ENCODE results near the gene CACNG3. TPM values are rescaled to one million over a fixed set of nuclear protein-coding genes. Genes with fewer than 3 reads are reported as not detected.

The CACNG3 gene
- total RNA-seq, 1 experiment from 2014 or later, result not detected

- Histone ChIP-seq H4K20me1 (ENCODE audit: insufficient read depth) (no peaks in the 10 kb centered on the region), H3K79me2 (ENCODE audit: low read depth) (no peaks in the 10 kb centered on the region), H3F3A (ENCODE audit: insufficient read depth, low read depth) (no peaks in the 10 kb centered on the region), H3K4me2 (no peak overlapping the region), H3K9me2 (ENCODE audit: insufficient read depth) (no peaks in the 10 kb centered on the region), H3K27me3 (ENCODE audit: insufficient read depth, low read depth) (peaks cover 90% of the 10 kb centered on the region), H2AFZ (no peak overlapping the region), H3K9me3 (ENCODE audit: insufficient read depth, low read depth) (no peaks in the 10 kb centered on the region), H3K4me3 (no peak overlapping the region), H3K27ac (no peak overlapping the region), H3K36me3 (ENCODE audit: low read depth) (no peaks in the 10 kb centered on the region), H3K4me1 (replicated peaks; ENCODE audit: insufficient read depth) (no peaks in the 10 kb centered on the region)
- POLR2A ChIA-PET (ENCODE audit: unreplicated experiment), result interaction anchor here (0.7 kb wide), 1 partner anchor 480 kb away, joined by 3 read pairs; no protein-coding TSS in a partner anchor
- DNase-seq, result no peak
- TF ChIP-seq EZH2 (IDR thresholded peaks at IDR 0.05; ENCODE audit: low read depth) (no peak), CTCF (conservative IDR thresholded peaks at IDR 0.05) (no peak)
- BruUV-seq (replicated peaks), result no TSS peak
- intact Hi-C loops (cut with micrococcal nuclease; ENCODE audit: unreplicated experiment), result no loop called here
- CTCF ChIA-PET, result no interaction called here
Measured at GRCh38 chr16:24364596-24364995, 108.5 kb downstream of the CACNG3 start.

GRCh38 chr16:24367186-24367710, 111.1 kb downstream of the CACNG3 start:
- no TSS peak for BruUV-seq (replicated peaks)
- no peaks in the 10 kb centered on the region for H3K9me2 ChIP-seq (ENCODE audit: insufficient read depth)
- H3F3A ChIP-seq (ENCODE audit: insufficient read depth, low read depth), result no peaks in the 10 kb centered on the region
- ChIA-PET POLR2A (ENCODE audit: unreplicated experiment) (no interaction called here), CTCF (no interaction called here)
- H3K27ac ChIP-seq, result no peak overlapping the region
- H3K4me2 ChIP-seq, result no peak overlapping the region
- H3K4me1 ChIP-seq (replicated peaks; ENCODE audit: insufficient read depth), result no peaks in the 10 kb centered on the region
- TF ChIP-seq EZH2 (IDR thresholded peaks at IDR 0.05; ENCODE audit: low read depth) (no peak), CTCF (conservative IDR thresholded peaks at IDR 0.05) (no peak)
- no peaks in the 10 kb centered on the region for H3K36me3 ChIP-seq (ENCODE audit: low read depth)
- no peak overlapping the region for H2AFZ ChIP-seq
- H3K4me3 ChIP-seq, result no peak overlapping the region
- H3K9me3 ChIP-seq (ENCODE audit: insufficient read depth, low read depth), result no peaks in the 10 kb centered on the region
- intact Hi-C loops (cut with micrococcal nuclease; ENCODE audit: unreplicated experiment), result no loop called here
- no peaks in the 10 kb centered on the region for H3K79me2 ChIP-seq (ENCODE audit: low read depth)
- DNase-seq, result no peak
- peaks cover 75% of the 10 kb centered on the region for H3K27me3 ChIP-seq (ENCODE audit: insufficient read depth, low read depth)
- H4K20me1 ChIP-seq (ENCODE audit: insufficient read depth), result no peaks in the 10 kb centered on the region

- H3F3A ChIP-seq (ENCODE audit: insufficient read depth, low read depth), result no peaks in the 10 kb centered on the region
- CTCF ChIA-PET, result no interaction called here
- H2AFZ ChIP-seq, result no peak overlapping the region
- intact Hi-C loops (cut with micrococcal nuclease; ENCODE audit: unreplicated experiment), result no loop called here
- no peaks in the 10 kb centered on the region for H3K79me2 ChIP-seq (ENCODE audit: low read depth)
- no peak for DNase-seq
- H3K27ac ChIP-seq, result no peak overlapping the region
- H3K4me1 ChIP-seq (replicated peaks; ENCODE audit: insufficient read depth), result no peaks in the 10 kb centered on the region
- no peak overlapping the region for H3K4me2 ChIP-seq
- H3K9me3 ChIP-seq (ENCODE audit: insufficient read depth, low read depth), result no peaks in the 10 kb centered on the region
- peaks cover 41% of the 10 kb centered on the region for H3K27me3 ChIP-seq (ENCODE audit: insufficient read depth, low read depth)
- H4K20me1 ChIP-seq (ENCODE audit: insufficient read depth), result no peaks in the 10 kb centered on the region
- H3K36me3 ChIP-seq (ENCODE audit: low read depth), result no peaks in the 10 kb centered on the region
- H3K9me2 ChIP-seq (ENCODE audit: insufficient read depth), result no peaks in the 10 kb centered on the region
- POLR2A ChIA-PET (ENCODE audit: unreplicated experiment), result no interaction called here
- no TSS peak for BruUV-seq (replicated peaks)
- no peak overlapping the region for H3K4me3 ChIP-seq
- no peak for TF ChIP-seq EZH2 (IDR thresholded peaks at IDR 0.05; ENCODE audit: low read depth)
- TF ChIP-seq CTCF (conservative IDR thresholded peaks at IDR 0.05), result no peak
Measured at GRCh38 chr16:24372824-24373223, 116.7 kb downstream of the CACNG3 start.

Measured in PC-9 (cell line).